Subcutaneous abdominal adipose tissue (tissue), 5 donors: ENCODE data around the gene ARPC5.
"Not testable (repeated sequence)": the region's sequence is repeated elsewhere in the genome, so short reads cannot be mapped to it uniquely, and the experiment has no call there.

ENCODE experiments used
- H3K27ac ChIP-seq: one replicate; pipeline ENCODE4 v1.7.0; 2013; ENCODE audit warnings: low read depth, mild to moderate bottlenecking, inconsistent platforms, low read length, moderate library complexity
- H3K27me3 ChIP-seq, 5 donors: one replicate each; pipeline ENCODE4 v1.7.0; 2013; ENCODE audit warnings: low read length in 5 of 5, inconsistent platforms in 1 of 5; ENCODE audit not compliant: control insufficient read depth in 5 of 5, insufficient read depth in 4 of 5
- H3K36me3 ChIP-seq, 5 donors: one replicate each; pipeline ENCODE4 v1.7.0; 2013; ENCODE audit warnings: low read length in 5 of 5; ENCODE audit not compliant: control insufficient read depth in 5 of 5, insufficient read depth in 5 of 5
- H3K4me1 ChIP-seq, 5 donors: one replicate each; pipeline ENCODE4 v1.7.0; 2013; ENCODE audit warnings: low read length in 5 of 5, mild to moderate bottlenecking in 3 of 5, moderate library complexity in 1 of 5; ENCODE audit not compliant: control insufficient read depth in 5 of 5, insufficient read depth in 5 of 5
- H3K4me3 ChIP-seq, 5 donors: one replicate each; pipeline ENCODE4 v1.7.0; 2013; ENCODE audit warnings: low read length in 5 of 5, low read depth in 1 of 5
- H3K9ac ChIP-seq, 5 donors: one replicate each; pipeline ENCODE4 v1.7.0; 2013; ENCODE audit warnings: low read length in 5 of 5, mild to moderate bottlenecking in 4 of 5, moderate library complexity in 3 of 5
- H3K9me3 ChIP-seq, 5 donors: one replicate each; pipeline ENCODE4 v1.7.0; 2013; ENCODE audit warnings: low read length in 5 of 5; ENCODE audit not compliant: control insufficient read depth in 5 of 5
- donor health status: healthy.
- donor health status: healthy.
- donor health status: healthy.
- donor health status: healthy.
- donor health status: healthy.

The ARPC5 gene

DNA sequence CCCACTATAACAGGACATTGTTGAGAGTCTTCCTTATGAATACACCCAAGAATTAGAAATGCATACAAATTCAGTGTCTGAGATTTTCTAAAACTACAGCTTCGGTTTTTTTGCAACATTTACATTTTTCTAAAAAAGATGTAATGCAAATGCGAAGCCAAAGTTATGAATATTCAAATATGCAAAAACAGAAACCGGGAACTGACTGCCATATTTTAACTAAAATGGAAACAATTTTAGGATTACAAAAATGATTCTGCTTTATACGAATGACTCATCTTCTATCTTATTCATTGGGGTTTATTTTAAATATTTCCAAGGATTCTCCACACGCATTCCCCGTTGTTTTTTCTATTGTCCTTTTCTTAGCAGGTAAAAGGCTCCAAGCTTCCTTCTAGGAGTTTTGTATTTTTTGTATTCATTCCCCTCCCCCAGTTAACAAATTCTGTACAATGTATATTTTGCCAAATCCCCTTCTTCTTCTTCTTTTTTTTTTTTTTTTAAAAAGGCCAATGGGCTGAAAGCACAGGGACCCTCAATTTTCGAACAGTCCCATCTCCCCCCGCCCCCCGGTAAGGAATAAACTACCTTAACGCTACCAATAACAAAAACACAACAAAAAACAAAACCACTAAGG lies 1.0 kb downstream of the ARPC5 start:
- Histone ChIP-seq H3K27me3 (no peaks in the 10 kb centered on the region), H3K9ac (peak overlapping the region; percentile 57 to 95 (median 92)), H3K9me3 (no peaks in the 10 kb centered on the region), H3K4me1 (peaks cover 2 to 56% (median 47%) of the 10 kb centered on the region in 5 donors), H3K27ac (peak overlapping the region; percentile 89), H3K4me3 (peak overlapping the region; percentile 75 to 92 (median 88)), H3K36me3 (peaks cover 8 to 16% (median 9%) of the 10 kb centered on the region in 5 donors)

DNA sequence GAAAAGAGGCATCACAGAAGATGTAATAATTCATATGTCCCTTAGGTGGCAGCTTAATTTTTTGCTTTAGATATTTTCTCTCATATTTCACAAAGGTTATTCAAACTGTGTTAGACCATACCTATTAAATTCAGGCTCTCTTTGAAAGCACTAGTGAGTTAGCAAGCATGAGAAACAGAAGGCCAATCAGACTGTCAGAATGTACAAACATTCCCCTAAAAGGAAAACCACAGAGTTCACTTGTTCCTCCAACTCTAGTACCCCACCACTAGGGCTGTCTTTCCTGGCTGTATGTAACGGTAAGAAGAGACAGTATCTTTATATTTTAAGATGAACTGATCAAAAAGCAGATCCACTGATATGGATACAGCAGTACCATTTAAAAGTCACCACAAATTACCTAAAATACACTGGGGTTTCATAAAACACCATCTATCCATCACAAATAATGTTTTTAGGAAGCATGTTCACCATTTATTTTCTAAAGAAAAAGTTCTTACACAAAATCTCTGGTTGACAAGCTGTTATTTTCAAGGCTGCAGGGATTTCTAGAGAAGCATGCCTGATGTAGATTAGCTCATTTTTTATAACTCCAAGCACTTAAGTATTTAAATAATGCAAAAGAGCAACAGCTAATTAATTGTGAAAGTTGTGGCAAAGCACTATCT lies 1.8 kb downstream of the ARPC5 start:
- Histone ChIP-seq H3K4me1 (peaks cover 2 to 57% (median 47%) of the 10 kb centered on the region in 5 donors), H3K36me3 (peaks cover 14 to 23% (median 16%) of the 10 kb centered on the region in 5 donors), H3K27me3 (no peaks in the 10 kb centered on the region), H3K9me3 (no peaks in the 10 kb centered on the region), H3K9ac (peak overlapping the region; percentile 31 to 95 (median 92)), H3K27ac (peak overlapping the region; percentile 89), H3K4me3 (peak overlapping the region; percentile 75 to 92 (median 88))

DNA sequence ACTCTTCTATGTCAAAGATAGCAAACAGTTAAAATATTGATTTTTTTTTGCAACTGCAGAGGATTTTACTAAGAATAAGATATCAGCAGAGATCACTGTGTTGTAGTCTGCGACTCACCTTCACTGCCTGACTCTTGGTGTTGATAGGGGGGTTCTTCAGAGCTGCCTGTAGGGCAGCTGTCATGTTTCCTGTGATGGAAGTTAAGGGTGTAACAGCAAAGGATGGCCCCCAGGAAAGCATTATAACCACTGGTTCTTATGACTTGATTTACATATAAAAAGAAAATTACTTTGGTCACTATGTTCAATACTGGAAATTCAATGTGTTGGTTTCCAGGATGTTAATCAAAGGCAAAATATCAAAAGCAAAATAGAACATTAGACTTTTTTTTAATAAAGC lies 2.6 kb downstream of the ARPC5 start:
- H3K9me3 ChIP-seq = no peaks in the 10 kb centered on the region
- H3K36me3 ChIP-seq = peaks cover 19 to 29% (median 23%) of the 10 kb centered on the region in 5 donors
- H3K4me1 ChIP-seq = peaks cover 2 to 64% (median 54%) of the 10 kb centered on the region in 5 donors
- peak overlapping the region in 4 of 5 donors; percentile 0 to 95 (median 91) for H3K9ac ChIP-seq
- no peaks in the 10 kb centered on the region for H3K27me3 ChIP-seq
- peak overlapping the region; percentile 89 for H3K27ac ChIP-seq
- H3K4me3 ChIP-seq = peak overlapping the region; percentile 75 to 92 (median 88)

- Histone ChIP-seq H3K9me3 (no peaks in the 10 kb centered on the region), H3K4me1 (peaks cover 2 to 67% (median 57%) of the 10 kb centered on the region in 5 donors), H3K27ac (peak overlapping the region; percentile 89), H3K27me3 (no peaks in the 10 kb centered on the region), H3K9ac (peak overlapping the region in 3 of 5 donors; percentile 26 to 92 (median 90)), H3K36me3 (peaks cover 21 to 32% (median 24%) of the 10 kb centered on the region in 5 donors), H3K4me3 (peak overlapping the region; percentile 75 to 92 (median 88))
These were observed 3.5 kb downstream of the ARPC5 start for GRCh38 chr1:183632114-183632513.

DNA sequence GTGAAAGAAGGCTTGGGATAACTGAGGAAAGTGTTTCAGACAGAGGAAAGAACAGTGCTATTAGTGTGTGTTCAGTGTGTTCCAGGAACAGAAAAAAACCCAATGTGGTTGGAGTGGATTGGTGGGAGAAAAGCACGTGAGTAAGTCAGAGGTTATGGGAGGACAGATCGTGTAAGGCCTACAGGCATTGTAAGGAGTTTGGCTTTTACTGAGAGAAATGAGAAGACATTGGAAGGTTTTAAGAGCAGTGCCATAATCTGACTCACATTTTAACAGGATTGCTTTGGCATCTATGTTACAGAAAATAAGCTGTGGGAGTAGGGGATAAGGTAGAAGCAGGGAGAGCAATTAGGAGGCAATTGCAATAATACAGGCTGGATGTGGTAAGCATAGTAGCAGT lies 4.8 kb downstream of the ARPC5 start:
- H3K36me3 ChIP-seq = peaks cover 23 to 37% (median 26%) of the 10 kb centered on the region in 5 donors
- no peaks in the 10 kb centered on the region for H3K9me3 ChIP-seq
- peak overlapping the region in 2 of 5 donors; percentile 7 to 28 for H3K4me3 ChIP-seq
- H3K4me1 ChIP-seq = peaks cover 2 to 74% (median 63%) of the 10 kb centered on the region in 5 donors
- H3K27me3 ChIP-seq = no peaks in the 10 kb centered on the region
- H3K27ac ChIP-seq = peak overlapping the region; percentile 52
- H3K9ac ChIP-seq = peak overlapping the region in 3 of 5 donors; percentile 6 to 33 (median 20)

DNA sequence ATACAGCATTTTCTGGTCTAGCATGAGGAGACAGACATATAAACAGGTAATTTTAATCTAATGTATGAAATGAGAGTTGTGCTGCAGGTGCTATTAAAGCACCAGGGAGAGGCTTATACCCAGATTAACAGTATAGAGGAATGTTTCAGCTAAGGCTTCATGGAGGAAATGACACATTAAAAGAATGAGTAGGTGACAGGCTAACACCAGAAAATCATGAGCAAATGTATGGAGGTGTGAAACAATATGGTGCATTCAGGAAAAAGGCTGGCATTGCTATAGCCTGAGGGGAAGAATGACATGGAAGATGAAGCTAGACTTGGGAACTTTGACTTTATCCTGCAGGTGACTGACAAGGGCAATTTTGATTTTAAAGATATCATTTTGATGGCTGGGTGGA lies 7.0 kb downstream of the ARPC5 start:
- peaks cover 2 to 65% (median 59%) of the 10 kb centered on the region in 5 donors for H3K4me1 ChIP-seq
- H3K36me3 ChIP-seq = peaks cover 27 to 43% (median 34%) of the 10 kb centered on the region in 5 donors
- H3K9ac ChIP-seq = no peak overlapping the region
- no peak overlapping the region for H3K27ac ChIP-seq
- no peaks in the 10 kb centered on the region for H3K9me3 ChIP-seq
- no peak overlapping the region for H3K4me3 ChIP-seq
- no peaks in the 10 kb centered on the region for H3K27me3 ChIP-seq

- H3K9me3 ChIP-seq, H3K27me3 ChIP-seq, H3K4me3 ChIP-seq: not testable (repeated sequence)
- H3K36me3 ChIP-seq = peaks cover 27 to 40% (median 34%) of the 10 kb centered on the region in 5 donors
- peak overlapping the region in 2 of 5 donors; percentile 7 to 11 for H3K9ac ChIP-seq
- peaks cover 0 to 47% (median 42%) of the 10 kb centered on the region in 5 donors for H3K4me1 ChIP-seq
- peak overlapping the region; percentile 13 for H3K27ac ChIP-seq
These were observed 9.3 kb downstream of the ARPC5 start for GRCh38 chr1:183626236-183626635.

- Histone ChIP-seq H3K4me3 (no peak overlapping the region), H3K4me1 (peaks cover 0 to 26% (median 25%) of the 10 kb centered on the region in 5 donors), H3K27ac (no peak overlapping the region), H3K27me3 (no peaks in the 10 kb centered on the region), H3K36me3 (peaks cover 8 to 14% (median 12%) of the 10 kb centered on the region in 5 donors), H3K9me3 (no peaks in the 10 kb centered on the region), H3K9ac (no peak overlapping the region)
These were observed 12.4 kb downstream of the ARPC5 start for GRCh38 chr1:183622884-183623785.

DNA sequence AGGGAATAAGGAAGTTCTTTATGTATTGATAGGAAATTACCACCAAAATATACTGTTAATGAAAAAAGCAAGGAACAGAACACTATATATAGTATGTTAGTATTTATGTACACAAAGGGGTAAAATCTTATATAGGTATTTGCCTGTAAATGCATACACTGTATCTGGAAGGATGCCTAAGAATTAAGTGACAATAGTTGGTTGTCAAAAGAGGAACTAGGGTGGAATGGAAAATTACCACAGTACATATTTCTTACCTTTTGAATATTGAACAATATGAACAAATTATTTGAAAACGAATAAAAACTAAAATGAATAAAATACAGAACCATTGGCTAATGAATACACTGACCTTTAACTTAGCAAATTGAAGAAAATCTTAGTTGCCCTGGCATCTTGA lies 13.6 kb downstream of the ARPC5 start:
- Histone ChIP-seq H3K9ac (no peak overlapping the region), H3K9me3 (no peaks in the 10 kb centered on the region), H3K4me1 (peaks cover 0 to 22% (median 20%) of the 10 kb centered on the region in 5 donors), H3K36me3 (peaks cover 6 to 10% (median 8%) of the 10 kb centered on the region in 5 donors), H3K27me3 (no peaks in the 10 kb centered on the region), H3K4me3 (no peak overlapping the region), H3K27ac (no peak overlapping the region)
